PFSK-1 (cell line): ENCODE measurements around the gene CCL8.

Experiments used
- FOXP2 ChIP-seq: optimal IDR thresholded peaks from 2 replicates; pipeline ENCODE3; 2011; ENCODE audit warnings: borderline replicate concordance, control low read depth, inconsistent platforms; ENCODE audit not compliant: insufficient read depth; ENCODE audit errors: extremely low read length, extremely low read depth
- POLR2AphosphoS5 ChIP-seq: IDR thresholded peaks from 2 replicates; pipeline ENCODE4 v1.6.1; 2012; ENCODE audit warnings: low read depth, mild to moderate bottlenecking, control low read depth, low read length, moderate library complexity
- REST ChIP-seq, 2 experiments: IDR thresholded peaks; 2 replicates each; pipeline versions ENCODE4 v1.6.1 to v1.8.0; 2011 to 2012; ENCODE audit warnings: low read depth in 2 of 2, low read length in 2 of 2, control low read depth in 1 of 2, inconsistent platforms in 1 of 2, mild to moderate bottlenecking in 1 of 2, moderate library complexity in 1 of 2; ENCODE audit not compliant: insufficient read depth in 1 of 2
- SIN3A ChIP-seq: IDR thresholded peaks from 2 replicates; pipeline ENCODE4 v1.6.1; 2012; ENCODE audit warnings: mild to moderate bottlenecking, low read length, moderate library complexity, borderline replicate concordance; ENCODE audit not compliant: insufficient read depth
- TAF1 ChIP-seq: IDR thresholded peaks from 2 replicates; pipeline ENCODE4 v1.6.1; 2012; ENCODE audit warnings: low read length, control low read depth, borderline replicate concordance; ENCODE audit not compliant: insufficient read depth

The CCL8 gene

GRCh38 chr17:34367486-34368195 is 48.4 kb downstream of the CCL8 start:
- no peak for TF ChIP-seq POLR2AphosphoS5
- no peak for TF ChIP-seq SIN3A
- no peak for TF ChIP-seq FOXP2
- no peak for TF ChIP-seq REST (IDR thresholded peaks at IDR 0.05; ENCODE audit: insufficient read depth in 1 of 2, low read depth in 2 of 2, low read length in 2 of 2)
- no peak for TF ChIP-seq TAF1

GRCh38 chr17:34368196-34368945 is 49.1 kb downstream of the CCL8 start:
- no peak for TF ChIP-seq POLR2AphosphoS5
- TF ChIP-seq TAF1: no peak
- TF ChIP-seq SIN3A: no peak
- TF ChIP-seq FOXP2: no peak
- no peak for TF ChIP-seq REST (IDR thresholded peaks at IDR 0.05; ENCODE audit: insufficient read depth in 1 of 2, low read depth in 2 of 2, low read length in 2 of 2)

- TF ChIP-seq TAF1: no peak
- TF ChIP-seq SIN3A: no peak
- no peak for TF ChIP-seq REST (IDR thresholded peaks at IDR 0.05; ENCODE audit: insufficient read depth in 1 of 2, low read depth in 2 of 2, low read length in 2 of 2)
- no peak for TF ChIP-seq FOXP2
- TF ChIP-seq POLR2AphosphoS5: no peak
Measured at GRCh38 chr17:34368946-34369500, 49.8 kb downstream of the CCL8 start.

GRCh38 chr17:34369571-34369970 is 50.3 kb downstream of the CCL8 start:
- TF ChIP-seq POLR2AphosphoS5 (no peak), TAF1 (no peak), FOXP2 (no peak), REST (IDR thresholded peaks at IDR 0.05; ENCODE audit: insufficient read depth in 1 of 2, low read depth in 2 of 2, low read length in 2 of 2) (no peak), SIN3A (no peak)
